Uterus (tissue), 2 donors: ENCODE measurements around the gene AGBL1.

Experiments used
- CTCF ChIP-seq, 4 experiments: fragments of 200-600 bp in 2 of 4; fragments of 450-650 bp in 2 of 4; sonication (generic) in 2 of 4; IDR thresholded peaks; one replicate each; pipeline ENCODE4 v1.5.1; 2016 to 2019; ENCODE audit warnings: antibody characterized with exemption in 4 of 4, mild to moderate bottlenecking in 2 of 4, moderate library complexity in 1 of 4
- POLR2A ChIP-seq, 2 donors: fragments of 450-650 bp; IDR thresholded peaks; one replicate each; pipeline ENCODE4 v1.6.1; 2016; ENCODE audit warnings: antibody characterized with exemption in 2 of 2, mild to moderate bottlenecking in 1 of 2, moderate library complexity in 1 of 2

- no peak for TF ChIP-seq CTCF (IDR thresholded peaks at IDR 0.05)
- no peak for TF ChIP-seq POLR2A (IDR thresholded peaks at IDR 0.05)
Measured at GRCh38 chr15:86162172-86162591, 82.5 kb downstream of the AGBL1 start.
